Activated gamma-delta T cell treated with Interleukin-2 at 50 U/mL for 16 hours (primary cell): ENCODE data around the gene CMKLR1.

ENCODE experiments used
- DNase-seq: peaks from one replicate; pipeline ENCODE4 v3.0.0-alpha.2; 2020

Gene CMKLR1

DNA sequence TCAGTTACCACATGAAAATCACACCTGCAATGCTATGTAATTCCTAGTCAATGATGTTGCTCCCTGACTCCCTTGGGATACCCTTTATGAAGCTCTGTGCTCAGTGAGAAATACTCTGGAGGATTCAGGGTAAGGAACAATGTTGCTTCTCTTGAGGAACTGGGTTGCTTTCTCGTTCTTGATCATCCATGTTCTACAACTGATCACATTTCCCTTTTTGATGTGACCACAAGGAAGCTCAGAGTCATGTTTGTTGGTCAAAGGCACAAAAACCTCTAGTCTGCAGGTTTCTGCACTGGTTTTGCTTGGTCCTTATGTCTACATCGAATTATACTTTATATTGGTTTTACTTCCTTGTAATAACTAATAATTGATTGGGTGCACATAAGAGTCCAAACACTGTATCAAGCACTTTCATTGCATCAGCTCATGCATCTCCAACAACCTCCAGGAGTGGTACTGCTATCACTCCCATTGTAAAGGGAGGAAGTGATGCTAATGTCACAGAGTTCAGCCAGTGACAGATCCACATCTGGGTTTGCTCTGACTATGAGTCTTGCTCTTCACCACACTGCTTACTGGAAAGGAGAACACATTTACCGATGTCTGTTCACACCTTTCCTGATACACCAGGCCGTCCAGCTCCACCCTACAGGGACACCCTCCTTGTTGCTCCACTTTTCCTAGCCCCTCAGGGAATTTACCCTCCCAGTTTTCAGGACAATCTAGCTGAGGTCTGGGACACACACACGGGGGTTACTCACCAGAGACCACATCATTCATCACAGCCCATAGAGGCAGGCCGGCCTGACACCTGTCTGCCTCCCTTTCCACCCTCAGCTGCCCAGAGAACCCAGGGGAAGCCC lies 41.0 kb downstream of the CMKLR1 start:
- DNase-seq, result no peak

DNA sequence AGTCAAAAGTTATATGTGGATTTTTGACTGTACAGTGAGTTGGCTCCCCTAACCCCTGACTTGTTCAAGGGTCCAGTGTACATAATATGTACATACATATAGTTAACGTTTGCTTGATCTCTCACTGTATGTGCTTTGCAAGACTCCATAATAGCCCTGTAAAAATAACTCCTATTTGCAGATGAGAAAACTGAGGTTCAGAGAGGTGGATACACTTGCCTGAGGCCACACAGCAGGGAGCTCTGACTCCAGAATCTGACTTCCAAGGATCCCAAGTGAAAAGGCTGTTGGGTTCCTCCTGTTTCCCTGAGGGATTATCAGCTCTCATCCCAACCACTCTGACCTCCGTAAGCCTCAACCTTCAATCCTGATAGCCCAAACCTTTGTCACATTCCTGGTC lies 41.7 kb downstream of the CMKLR1 start:
- no peak for DNase-seq

DNA sequence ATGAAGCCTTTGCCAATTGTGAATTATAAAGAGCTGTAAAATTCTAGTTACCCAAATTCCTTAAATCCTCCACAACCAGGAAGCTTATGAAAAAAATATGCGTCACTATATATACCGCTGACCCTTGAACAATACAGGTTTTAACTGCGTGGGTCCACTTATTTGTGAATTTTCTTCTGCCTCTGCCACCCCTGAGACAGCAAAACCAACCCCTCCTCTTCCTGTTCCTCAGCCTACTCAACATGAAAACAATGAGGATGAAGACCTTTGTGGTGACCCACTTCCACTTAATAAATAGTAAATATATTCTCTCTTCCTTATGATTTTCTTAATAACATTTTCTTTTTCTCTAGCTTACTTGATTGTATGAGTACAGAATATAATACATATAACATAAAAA lies 42.2 kb downstream of the CMKLR1 start:
- no peak for DNase-seq

DNA sequence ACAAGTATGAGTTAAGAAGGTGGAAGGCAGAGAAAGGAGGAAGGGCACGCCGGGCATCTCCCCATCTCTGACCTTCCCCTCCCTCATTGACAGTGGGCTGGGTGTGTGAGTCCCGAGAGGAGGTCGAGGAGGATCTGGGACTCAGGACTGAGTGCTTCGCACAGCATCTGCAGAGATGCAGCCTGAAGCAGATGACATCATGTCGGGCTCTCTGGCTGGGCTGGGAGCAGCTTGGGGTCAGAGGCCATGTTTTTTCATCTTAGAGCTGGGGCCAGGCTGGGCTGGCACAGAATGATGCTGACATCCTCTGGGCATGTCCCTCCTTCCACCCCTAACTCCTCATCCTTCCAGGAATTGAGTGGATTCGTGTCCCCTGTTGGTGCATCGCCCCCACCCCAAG lies 43.5 kb downstream of the CMKLR1 start:
- DNase-seq, result no peak

GRCh38 chr12:108289350-108290161 lies 49.6 kb downstream of the CMKLR1 start:
- DNase-seq, result no peak

- no peak for DNase-seq
Measured at GRCh38 chr12:108287227-108287626, 51.9 kb downstream of the CMKLR1 start.

GRCh38 chr12:108285016-108285415 lies 54.1 kb downstream of the CMKLR1 start:
- DNase-seq, result no peak

- DNase-seq, result no peak
Measured at GRCh38 chr12:108284163-108284562, 54.9 kb downstream of the CMKLR1 start.

DNA sequence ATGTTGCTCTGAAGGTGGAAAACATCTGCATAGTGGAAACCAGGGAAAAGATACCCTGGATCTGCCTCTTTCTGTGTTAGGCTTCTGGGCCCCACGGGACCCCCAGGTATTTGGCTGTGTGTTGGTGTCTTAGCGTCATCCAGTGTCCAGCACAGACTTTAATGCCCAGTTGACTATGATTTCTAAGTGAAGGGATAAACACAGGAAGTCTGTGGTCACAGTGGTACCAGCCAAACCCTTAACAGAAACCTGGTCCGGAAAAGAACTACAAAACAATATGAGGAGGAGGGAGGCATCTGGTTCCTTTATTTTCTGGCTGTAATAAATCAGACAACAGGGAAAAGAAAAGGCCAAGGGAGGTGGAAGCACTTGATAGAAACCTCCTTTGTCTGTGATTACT lies 56.4 kb downstream of the CMKLR1 start:
- no peak for DNase-seq

DNA sequence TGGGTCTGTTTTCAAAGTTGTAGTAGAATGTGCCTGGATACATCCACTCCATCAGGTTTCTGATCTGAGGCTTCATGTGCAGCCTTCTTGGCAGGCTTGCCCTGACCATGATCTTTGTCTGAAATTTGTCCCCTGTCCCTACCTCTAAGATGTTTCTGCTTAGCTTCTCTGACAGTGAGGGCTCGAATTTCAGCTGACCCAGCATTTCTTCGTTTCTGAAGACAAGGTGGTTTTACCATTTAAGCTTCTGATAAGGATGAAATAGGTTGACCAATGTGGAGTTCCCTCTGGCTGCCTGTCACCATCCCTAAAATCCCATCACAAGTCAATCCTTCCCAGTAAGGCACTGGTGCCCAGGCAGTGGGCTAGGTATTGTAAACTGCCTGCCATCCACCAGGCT lies 57.0 kb downstream of the CMKLR1 start:
- no peak for DNase-seq

DNA sequence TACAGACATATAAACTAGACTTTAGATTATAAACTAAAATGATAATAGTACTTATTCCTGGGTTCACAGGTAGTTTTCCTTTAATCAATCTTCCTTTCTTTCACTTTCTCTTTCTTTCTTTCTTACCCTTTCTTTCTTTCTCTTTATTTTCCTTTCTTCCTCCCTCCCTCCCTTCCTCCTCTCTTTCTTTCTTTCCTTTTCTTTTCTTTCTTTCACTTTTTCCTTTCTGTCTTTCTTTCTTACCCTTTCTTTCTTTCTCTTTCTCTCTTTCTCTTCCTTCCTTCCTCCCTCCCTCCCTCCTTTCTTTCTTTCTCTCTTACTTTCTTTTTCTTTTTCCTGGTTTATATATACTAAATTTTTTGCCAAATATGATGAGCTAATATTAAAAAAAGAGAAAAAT lies 61.5 kb downstream of the CMKLR1 start:
- no peak for DNase-seq

GRCh38 chr12:108273217-108273616 lies 65.9 kb downstream of the CMKLR1 start:
- no peak for DNase-seq

GRCh38 chr12:108271951-108272872 lies 66.9 kb downstream of the CMKLR1 start:
- no peak for DNase-seq

DNA sequence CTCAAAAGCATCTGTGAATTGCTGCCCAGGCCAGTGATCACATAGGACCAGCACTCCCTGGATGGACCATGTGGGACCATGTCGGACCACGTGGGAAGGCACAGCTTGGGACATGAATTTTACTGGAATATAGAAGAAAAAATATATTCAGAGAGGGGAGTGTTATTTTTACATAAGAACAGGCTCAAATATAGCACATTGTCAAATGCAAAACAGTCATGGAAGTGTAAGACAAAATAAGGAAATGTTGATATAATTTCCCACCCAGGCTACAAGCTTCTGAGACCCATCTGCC lies 68.3 kb downstream of the CMKLR1 start:
- DNase-seq, result no peak

GRCh38 chr12:108270035-108270848 lies 68.9 kb downstream of the CMKLR1 start:
- no peak for DNase-seq

- no peak for DNase-seq
Measured at GRCh38 chr12:108269224-108269623, 69.9 kb downstream of the CMKLR1 start.

DNA sequence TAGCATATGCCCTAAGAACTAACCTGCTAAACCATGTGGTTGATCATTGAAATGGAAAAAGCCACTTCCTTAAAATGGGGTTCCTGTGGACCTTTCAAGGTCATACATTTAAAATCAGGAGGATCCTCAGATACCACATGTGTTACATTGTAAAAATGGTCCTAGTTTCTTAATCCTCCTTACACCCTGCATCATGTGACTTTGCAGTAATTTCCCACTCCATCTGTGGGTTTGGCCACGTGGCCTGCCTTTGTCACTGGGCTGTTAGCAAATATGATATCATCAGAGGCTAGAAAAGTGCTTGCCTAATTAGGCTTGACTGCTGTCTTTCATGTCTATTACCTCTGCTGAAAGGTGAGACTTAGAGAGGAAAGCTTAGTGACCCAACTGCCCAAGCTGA lies 70.7 kb downstream of the CMKLR1 start:
- DNase-seq, result no peak

GRCh38 chr12:108267450-108267849 lies 71.7 kb downstream of the CMKLR1 start:
- no peak for DNase-seq

GRCh38 chr12:108266131-108266530 lies 73.0 kb downstream of the CMKLR1 start:
- DNase-seq, result no peak

DNA sequence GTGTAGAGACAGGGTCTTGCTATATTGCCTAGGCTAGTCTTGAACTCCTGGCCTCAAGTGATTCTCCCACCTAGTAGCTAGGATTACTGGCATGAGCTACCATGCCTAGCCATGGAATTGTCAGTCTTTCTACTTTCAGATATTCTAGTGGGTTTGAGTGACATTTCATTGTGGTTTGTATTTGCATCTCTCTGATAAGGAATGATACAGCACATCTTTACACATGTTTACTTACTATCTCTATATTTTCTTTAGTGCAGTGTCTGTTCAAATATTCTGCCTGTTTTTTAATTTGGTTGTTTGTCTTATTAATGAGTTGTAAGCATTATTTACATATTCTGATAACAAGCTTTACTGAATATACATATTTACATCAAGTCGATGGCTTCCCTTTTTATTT lies 73.6 kb downstream of the CMKLR1 start:
- DNase-seq, result no peak

DNA sequence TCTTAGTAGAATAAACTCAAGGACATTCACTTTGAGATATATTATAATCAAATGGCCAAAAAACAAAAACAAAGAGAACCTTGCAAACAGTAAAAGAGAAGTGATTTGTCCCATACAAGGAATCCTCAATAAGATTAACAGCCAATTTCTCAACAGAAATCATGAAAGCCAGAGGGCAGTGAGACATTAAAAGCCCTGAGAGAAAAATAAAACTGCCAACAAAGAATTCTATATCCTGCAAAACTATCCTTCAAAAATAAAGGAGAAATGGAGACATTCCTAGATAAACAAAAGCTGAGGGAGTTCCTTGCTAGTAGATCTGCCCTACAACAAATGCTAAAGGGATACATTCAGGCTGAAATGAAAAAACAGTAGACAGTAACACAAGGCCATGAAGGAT lies 78.1 kb downstream of the CMKLR1 start:
- DNase-seq, result no peak

GRCh38 chr12:108260039-108260438 lies 79.1 kb downstream of the CMKLR1 start:
- no peak for DNase-seq
